ENCODE results near the gene FBXW9.
"Not testable (repeated sequence)": the region's sequence is repeated elsewhere in the genome, so short reads cannot be mapped to it uniquely, and the experiment has no call there.

The FBXW9 gene

GRCh38 chr19:12648088-12648487, 48.3 kb downstream of the FBXW9 start:
- no peak for DNase-seq

- peak in 1 of 2 experiments; percentile 25 for DNase-seq
Observed at GRCh38 chr19:12647490-12648071, 48.9 kb downstream of the FBXW9 start.

- DNase-seq, result no peak
Observed at GRCh38 chr19:12647047-12647446, 49.4 kb downstream of the FBXW9 start.

GRCh38 chr19:12646551-12646950, 49.9 kb downstream of the FBXW9 start:
- no peak for DNase-seq

GRCh38 chr19:12643716-12644115, 52.7 kb downstream of the FBXW9 start:
- not testable (repeated sequence) for DNase-seq

GRCh38 chr19:12642506-12642905, 53.9 kb downstream of the FBXW9 start:
- no peak for DNase-seq

- no peak for DNase-seq
Observed at GRCh38 chr19:12641456-12641855, 55.0 kb downstream of the FBXW9 start.

GRCh38 chr19:12639901-12640613, 56.4 kb downstream of the FBXW9 start:
- peak; percentile 81 to 88 for DNase-seq

Data from stimulated activated CD4-positive, alpha-beta T cell treated with anti-CD3 and anti-CD28 coated beads, Interleukin-4, amount 100 ng/mL, for 4 hours (primary cell).